Activated T-cell treated with anti-CD3 and anti-CD28 coated beads, Interleukin-2, amount 50 U/mL, for 72 hours (primary cell): ENCODE data around the gene ATP9A. TPM values are rescaled to one million over a fixed set of nuclear protein-coding genes. Genes with fewer than 3 reads are reported as not detected.
A peak's percentile ranks its signal among the peaks of the same experiment; 100 is the strongest.
"Not testable (repeated sequence)": the region's sequence is repeated elsewhere in the genome, so short reads cannot be mapped to it uniquely, and the experiment has no call there.

ENCODE experiments used
- ATAC-seq, 2 donors: fragments of 150-1000 bp; cut with Tn5 transposase; replicated peaks in 1 of 2; 2 replicates each; pipeline ENCODE4 v1.10.0; 2021; ENCODE audit warnings: moderate library complexity in 2 of 2, mild to moderate bottlenecking in 1 of 2
- DNase-seq, 2 donors: peaks; one replicate each; pipeline ENCODE4 v3.0.0; 2021 to 2022; ENCODE audit warnings: mixed read lengths in 1 of 2
- H3K27ac Mint-ChIP-seq: one replicate; pipeline ENCODE4 v1.8.0; 2022; ENCODE audit warnings: mild to moderate bottlenecking, moderate library complexity, mixed read lengths
- H3K27me3 Mint-ChIP-seq: one replicate; pipeline ENCODE4 v1.8.0; 2022; ENCODE audit warnings: low read depth, mixed read lengths
- H3K36me3 Mint-ChIP-seq, 2 donors: one replicate each; pipeline ENCODE4 v1.8.0; 2022; ENCODE audit warnings: mixed read lengths in 2 of 2, mild to moderate bottlenecking in 1 of 2; ENCODE audit not compliant: insufficient read depth in 2 of 2
- H3K4me1 Mint-ChIP-seq: one replicate; pipeline ENCODE4 v1.8.0; 2022; ENCODE audit warnings: low read depth, mixed read lengths
- H3K4me3 Mint-ChIP-seq, 2 donors: one replicate each; pipeline ENCODE4 v1.8.0; 2022; ENCODE audit warnings: mild to moderate bottlenecking in 2 of 2, mixed read lengths in 2 of 2, moderate library complexity in 2 of 2
- H3K9me3 Mint-ChIP-seq, 2 donors: one replicate each; pipeline ENCODE4 v1.8.0; 2022; ENCODE audit warnings: mixed read lengths in 2 of 2
- total RNA-seq, 2 donors: library from RNA; stranded (reverse); gene quantifications; one replicate each; pipeline ENCODE4 v1.2.3, GENCODE V29; 2022

Gene ATP9A
- total RNA-seq, 2 donors from 2014 or later, result 1.3 to 3.8 TPM

DNA sequence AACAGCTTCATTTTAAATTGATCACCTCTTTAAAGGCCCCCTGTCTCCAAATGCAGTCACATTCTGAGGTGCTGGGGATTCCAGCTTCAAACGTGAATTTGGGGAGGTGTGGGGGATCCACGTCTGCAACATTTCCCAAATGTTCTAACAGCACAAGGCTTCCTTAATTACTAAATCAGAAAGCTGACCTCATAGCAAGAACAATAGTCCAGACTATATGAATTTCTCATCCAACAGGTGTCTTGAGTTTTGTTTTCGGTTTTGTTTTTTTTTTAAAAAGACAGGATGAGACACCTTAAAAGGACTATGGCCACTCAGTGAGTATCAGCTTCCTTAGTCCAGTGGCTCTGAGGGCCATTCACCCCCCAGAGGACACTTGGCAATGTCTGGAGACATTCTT lies 11.5 kb downstream of the ATP9A start:
- no peak overlapping the region for H3K27ac Mint-ChIP-seq
- H3K4me3 Mint-ChIP-seq, result no peak overlapping the region
- peaks cover 9% of the 10 kb centered on the region for H3K27me3 Mint-ChIP-seq
- ATAC-seq (no peak), DNase-seq (no peak)
- H3K36me3 Mint-ChIP-seq, result no peaks in the 10 kb centered on the region
- no peaks in the 10 kb centered on the region for H3K4me1 Mint-ChIP-seq
- H3K9me3 Mint-ChIP-seq, result no peaks in the 10 kb centered on the region

GRCh38 chr20:51753220-51753619 lies 15.0 kb downstream of the ATP9A start:
- DNase-seq, H3K4me3 Mint-ChIP-seq, H3K36me3 Mint-ChIP-seq, ATAC-seq, H3K9me3 Mint-ChIP-seq, H3K27me3 Mint-ChIP-seq, H3K27ac Mint-ChIP-seq, H3K4me1 Mint-ChIP-seq: not testable (repeated sequence)

- Mint-ChIP-seq H3K4me3 (no peak overlapping the region), H3K36me3 (no peaks in the 10 kb centered on the region), H3K9me3 (no peaks in the 10 kb centered on the region), H3K27me3 (no peaks in the 10 kb centered on the region), H3K27ac (no peak overlapping the region), H3K4me1 (no peaks in the 10 kb centered on the region)
- DNase-seq, result no peak
- no peak for ATAC-seq
Observed at GRCh38 chr20:51752343-51752951, 15.7 kb downstream of the ATP9A start.

DNA sequence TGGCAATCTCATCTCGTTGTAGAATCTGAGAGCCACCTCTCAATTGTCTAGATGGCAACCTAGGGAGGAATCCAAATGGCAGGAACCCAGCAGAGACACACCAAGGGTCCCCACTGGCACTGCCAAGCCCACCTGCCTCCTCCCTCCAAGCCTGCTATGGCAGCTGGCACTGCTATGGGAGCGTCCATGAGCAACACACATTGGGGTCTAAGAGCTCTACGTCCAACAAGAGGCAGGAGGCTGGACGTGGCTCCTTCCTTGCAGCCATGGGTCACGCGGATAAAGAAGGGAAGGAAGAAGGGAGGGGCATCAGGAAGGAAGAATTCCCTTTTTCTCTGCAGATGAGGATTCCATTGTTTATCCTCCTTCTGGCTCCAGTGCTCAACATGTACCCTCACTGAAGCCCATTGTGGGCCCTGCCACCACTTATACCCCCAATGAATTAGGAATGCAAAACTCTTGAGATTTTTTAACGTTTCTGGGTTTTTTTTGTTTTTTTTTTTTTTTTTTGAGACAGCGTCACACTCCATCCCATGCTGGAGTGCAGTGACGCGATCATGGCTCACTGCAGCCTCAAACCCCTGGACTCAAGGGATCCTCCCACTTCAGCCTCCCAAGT lies 17.3 kb downstream of the ATP9A start:
- peaks cover 5% of the 10 kb centered on the region for H3K27me3 Mint-ChIP-seq
- no peaks in the 10 kb centered on the region for H3K36me3 Mint-ChIP-seq
- H3K4me1 Mint-ChIP-seq, result no peaks in the 10 kb centered on the region
- no peak for DNase-seq
- H3K4me3 Mint-ChIP-seq, result no peak overlapping the region
- H3K9me3 Mint-ChIP-seq, result no peaks in the 10 kb centered on the region
- ATAC-seq, result no peak
- H3K27ac Mint-ChIP-seq, result no peak overlapping the region

DNA sequence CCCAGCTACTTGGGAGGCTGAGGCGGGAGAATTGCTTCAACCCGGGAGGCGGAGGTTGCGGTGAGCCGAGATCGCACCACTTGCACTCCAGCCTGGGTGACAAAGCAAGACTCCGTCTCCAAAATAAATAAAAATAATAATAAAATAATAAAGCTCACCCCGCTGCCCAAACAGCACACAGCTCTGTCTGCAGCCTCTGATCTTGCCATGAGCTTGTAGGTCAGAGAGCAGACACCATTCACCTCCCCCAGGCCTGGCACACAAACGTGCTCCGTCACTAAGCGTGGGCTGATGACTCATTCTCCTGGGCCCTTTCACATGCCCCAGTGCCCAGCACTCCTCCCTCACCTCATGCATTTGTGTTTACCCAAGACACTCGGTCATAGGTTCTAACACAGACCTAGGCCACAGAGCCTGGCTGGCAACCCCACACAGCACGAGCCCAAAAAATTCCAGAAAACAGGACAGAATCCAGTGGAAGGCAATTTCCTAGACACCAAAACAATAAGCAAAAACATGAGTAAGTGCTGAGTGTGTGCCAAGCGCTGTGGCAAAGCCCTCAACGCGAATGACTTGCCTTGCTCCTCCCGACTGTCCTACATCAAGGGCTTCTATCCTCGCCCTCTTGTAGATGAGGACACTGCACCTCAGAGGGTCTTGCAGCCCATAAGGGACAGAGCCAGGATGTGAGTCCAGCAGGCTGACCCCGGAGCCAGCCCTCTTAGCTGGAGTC lies 18.0 kb downstream of the ATP9A start:
- H3K27me3 Mint-ChIP-seq, result peaks cover 11% of the 10 kb centered on the region
- ATAC-seq (peak; percentile 55 to 96), DNase-seq (peak; percentile 11 to 52)
- H3K9me3 Mint-ChIP-seq, result no peaks in the 10 kb centered on the region
- no peak overlapping the region for H3K27ac Mint-ChIP-seq
- no peaks in the 10 kb centered on the region for H3K36me3 Mint-ChIP-seq
- no peaks in the 10 kb centered on the region for H3K4me1 Mint-ChIP-seq
- H3K4me3 Mint-ChIP-seq, result no peak overlapping the region

DNA sequence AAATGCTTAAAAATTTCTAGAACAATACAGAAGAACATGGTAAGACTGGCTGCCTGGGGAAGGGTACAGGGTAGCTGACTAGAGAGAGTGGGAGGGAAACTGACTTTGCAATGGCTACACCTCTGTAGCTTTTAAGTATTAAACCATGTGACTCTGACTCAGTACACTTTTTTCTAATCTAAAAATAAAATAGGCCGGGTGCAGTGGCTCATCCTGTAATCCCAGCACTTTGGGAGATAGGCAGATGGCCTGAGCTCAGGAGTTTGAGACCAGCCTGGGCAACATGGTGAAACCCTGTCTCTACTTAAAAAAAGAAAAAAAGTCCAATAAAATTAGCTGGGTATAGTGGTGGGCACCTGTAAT lies 18.5 kb downstream of the ATP9A start:
- Mint-ChIP-seq H3K4me1 (no peaks in the 10 kb centered on the region), H3K4me3 (no peak overlapping the region), H3K9me3 (no peaks in the 10 kb centered on the region), H3K27me3 (peaks cover 11% of the 10 kb centered on the region), H3K36me3 (no peaks in the 10 kb centered on the region), H3K27ac (no peak overlapping the region)
- no peak for ATAC-seq
- DNase-seq, result no peak

DNA sequence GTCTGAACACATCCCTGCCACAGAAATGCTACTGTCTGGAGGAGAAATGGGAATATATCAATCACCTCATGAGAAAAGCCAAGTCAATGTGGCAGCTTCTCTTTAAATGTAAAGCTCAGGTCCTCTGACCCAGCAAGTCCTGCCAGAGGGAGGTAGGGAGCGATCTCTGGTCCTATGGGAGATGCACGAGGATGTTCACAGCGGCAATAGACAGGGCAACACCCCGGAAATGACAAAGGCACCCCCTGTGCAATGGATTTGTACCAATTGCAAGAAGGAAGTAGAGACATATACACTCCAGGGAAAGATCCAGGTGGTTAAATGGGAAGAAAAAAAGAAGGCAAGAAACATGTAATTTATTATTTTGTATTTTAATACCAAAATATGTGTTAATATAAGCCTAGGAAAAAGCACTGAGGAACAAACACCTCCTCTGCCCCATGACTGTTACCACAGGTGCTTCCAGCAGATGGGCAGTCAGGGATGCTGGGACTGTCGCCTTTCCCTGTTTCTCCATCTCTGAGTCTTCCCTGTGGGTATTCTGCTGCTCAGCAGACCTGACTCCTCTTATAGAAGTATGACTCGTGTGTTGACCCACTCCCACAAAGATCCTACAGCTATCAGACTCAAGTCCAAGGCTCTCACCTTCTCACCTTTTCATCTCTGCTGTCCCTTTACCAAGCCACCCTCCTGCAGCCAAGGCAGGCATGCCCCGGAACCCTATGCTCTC lies 20.8 kb downstream of the ATP9A start:
- Mint-ChIP-seq H3K36me3 (peaks cover 0 to 1% of the 10 kb centered on the region in 2 donors), H3K4me3 (no peak overlapping the region), H3K4me1 (no peaks in the 10 kb centered on the region), H3K27me3 (peaks cover 11% of the 10 kb centered on the region), H3K27ac (no peak overlapping the region), H3K9me3 (no peaks in the 10 kb centered on the region)
- ATAC-seq (no peak), DNase-seq (no peak)

DNA sequence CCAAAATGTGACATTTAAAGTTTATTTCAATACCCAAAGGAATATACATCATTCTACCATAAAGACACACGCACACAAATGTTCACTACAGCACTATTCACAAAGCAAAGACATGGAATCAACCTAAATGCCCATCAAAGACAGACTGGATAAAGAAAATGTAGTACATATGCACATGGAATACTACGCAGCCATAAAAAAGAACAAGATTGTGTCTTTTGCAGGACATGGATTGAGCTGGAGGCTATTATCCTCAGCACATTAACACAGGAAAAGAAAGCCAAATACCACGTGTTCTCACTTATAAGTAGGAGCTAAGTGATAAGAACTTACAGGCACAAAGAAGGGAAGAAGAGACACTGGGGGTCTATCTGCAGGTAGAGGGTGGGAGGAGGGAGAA lies 22.4 kb downstream of the ATP9A start:
- Mint-ChIP-seq H3K9me3 (no peaks in the 10 kb centered on the region), H3K36me3 (peaks cover 0 to 1% of the 10 kb centered on the region in 2 donors), H3K4me3 (no peak overlapping the region), H3K4me1 (no peaks in the 10 kb centered on the region), H3K27ac (no peak overlapping the region), H3K27me3 (peaks cover 11% of the 10 kb centered on the region)
- no peak for DNase-seq
- ATAC-seq, result no peak

GRCh38 chr20:51740838-51741237 lies 27.4 kb downstream of the ATP9A start:
- ATAC-seq (no peak), DNase-seq (no peak)
- no peak overlapping the region for H3K4me3 Mint-ChIP-seq
- H3K27me3 Mint-ChIP-seq, result peaks cover 15% of the 10 kb centered on the region
- H3K36me3 Mint-ChIP-seq, result peaks cover 0 to 1% of the 10 kb centered on the region in 2 donors
- H3K4me1 Mint-ChIP-seq, result no peaks in the 10 kb centered on the region
- no peak overlapping the region for H3K27ac Mint-ChIP-seq
- no peaks in the 10 kb centered on the region for H3K9me3 Mint-ChIP-seq

DNA sequence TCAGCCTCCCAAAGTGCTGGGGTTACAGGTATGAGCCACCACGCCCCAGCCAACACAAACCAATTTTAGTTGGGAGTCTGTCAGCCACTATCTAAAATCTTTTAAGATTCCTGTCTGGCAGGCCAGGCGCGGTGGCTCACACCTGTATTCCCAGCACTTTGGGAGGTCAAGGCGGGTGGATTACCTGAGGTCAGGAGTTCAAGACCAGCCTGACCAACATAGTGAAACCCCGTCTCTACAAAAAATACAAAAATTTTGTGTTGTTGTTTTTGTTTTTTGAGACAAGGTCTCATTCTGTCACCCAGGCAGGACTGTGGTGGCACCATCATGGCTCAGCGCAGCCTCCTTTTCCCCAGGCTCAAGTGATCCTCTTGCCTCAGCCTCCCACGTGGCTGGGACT lies 27.9 kb downstream of the ATP9A start:
- ATAC-seq, H3K9me3 Mint-ChIP-seq: not testable (repeated sequence)

DNA sequence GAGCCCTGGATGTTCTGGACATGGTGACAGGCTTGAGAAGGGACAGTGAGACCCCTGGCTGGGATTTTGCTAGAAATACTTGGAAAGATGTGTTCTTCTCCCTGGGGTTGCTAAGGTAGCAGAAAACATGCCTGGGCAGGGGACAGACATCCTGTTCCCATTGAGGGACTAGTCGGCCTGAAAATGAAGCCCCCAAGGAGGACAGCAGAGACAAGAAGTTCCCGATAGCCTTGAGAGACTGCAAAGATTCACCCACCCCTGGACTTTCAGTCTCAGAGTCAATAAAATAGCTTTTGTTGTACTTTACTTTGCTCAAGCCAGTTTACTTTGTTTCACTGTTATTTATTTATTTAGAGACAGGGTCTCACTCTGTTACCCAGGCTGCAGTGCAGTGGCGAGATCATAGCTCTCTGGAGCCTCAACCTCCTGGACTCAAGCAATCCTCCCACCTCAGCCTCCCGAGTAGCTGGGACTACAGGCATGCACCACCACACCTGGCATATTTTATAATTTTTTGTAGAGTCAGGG lies 28.4 kb downstream of the ATP9A start:
- H3K27ac Mint-ChIP-seq, result no peak overlapping the region

More for the DNA sequence above, 27.9 kb downstream of the ATP9A start:
- not testable (repeated sequence) for H3K27ac Mint-ChIP-seq, DNase-seq, H3K4me1 Mint-ChIP-seq, H3K36me3 Mint-ChIP-seq, H3K4me3 Mint-ChIP-seq
- H3K27me3 Mint-ChIP-seq, result peaks cover 10% of the 10 kb centered on the region

GRCh38 chr20:51738877-51739447 lies 29.2 kb downstream of the ATP9A start:
- DNase-seq (no peak), ATAC-seq (no peak)
- H3K27me3 Mint-ChIP-seq, result peaks cover 10% of the 10 kb centered on the region
- no peak overlapping the region for H3K4me3 Mint-ChIP-seq
- no peaks in the 10 kb centered on the region for H3K4me1 Mint-ChIP-seq
- H3K9me3 Mint-ChIP-seq, result no peaks in the 10 kb centered on the region
- H3K36me3 Mint-ChIP-seq, result no peaks in the 10 kb centered on the region
- H3K27ac Mint-ChIP-seq, result no peak overlapping the region

More for the DNA sequence above, 28.4 kb downstream of the ATP9A start:
- Mint-ChIP-seq H3K4me1 (no peaks in the 10 kb centered on the region), H3K4me3 (no peak overlapping the region), H3K27me3 (peaks cover 10% of the 10 kb centered on the region), H3K9me3 (no peaks in the 10 kb centered on the region), H3K36me3 (peaks cover 0 to 1% of the 10 kb centered on the region in 2 donors)
- DNase-seq (no peak), ATAC-seq (no peak)

- H3K27ac Mint-ChIP-seq, H3K9me3 Mint-ChIP-seq, H3K4me3 Mint-ChIP-seq, H3K36me3 Mint-ChIP-seq, ATAC-seq, DNase-seq, H3K4me1 Mint-ChIP-seq: not testable (repeated sequence)
- peaks cover 10% of the 10 kb centered on the region for H3K27me3 Mint-ChIP-seq
Observed at GRCh38 chr20:51738261-51738660, 29.9 kb downstream of the ATP9A start.
